ENCODE data around the gene FBXO38.

Gene FBXO38

GRCh38 chr5:148383564-148384379 lies at the start of gene FBXO38:
TSS of gene FBXO38 (plus strand) at chr5:148383958. CDS start at chr5:148394777, 10,819 bp downstream.
- H3K4me3 ChIP-seq (replicated peaks in 1 of 2; ENCODE audit: low read depth in 2 of 2, low read length in 2 of 2): peak within 1 kb of the TSS; percentile 78 to 80
- DNase-seq (ENCODE audit: low read depth in 2 of 2): peak; percentile 97 to 98
- TF ChIP-seq CTCF (IDR thresholded peaks at IDR 0.05; ENCODE audit: low read depth, low read length): no peak

- DNase-seq (ENCODE audit: low read depth in 2 of 2): no peak
- no peak for TF ChIP-seq CTCF (IDR thresholded peaks at IDR 0.05; ENCODE audit: low read depth, low read length)
- no peak within 1 kb of the TSS for H3K4me3 ChIP-seq (replicated peaks in 1 of 2; ENCODE audit: low read depth in 2 of 2, low read length in 2 of 2)
Measured at GRCh38 chr5:148335259-148335658, 48.5 kb upstream of the FBXO38 start, which contains the start of gene SPINK9. TSS of gene SPINK9 (plus strand) at chr5:148335559. CDS start at chr5:148335614, 55 bp downstream.

- no peak overlapping the region for H3K4me3 ChIP-seq (replicated peaks in 1 of 2; ENCODE audit: low read depth in 2 of 2, low read length in 2 of 2)
- TF ChIP-seq CTCF (IDR thresholded peaks at IDR 0.05; ENCODE audit: low read depth, low read length): no peak
- DNase-seq (ENCODE audit: low read depth in 2 of 2): no peak
Measured at GRCh38 chr5:148336704-148337435, 46.9 kb upstream of the FBXO38 start.

- no peak for DNase-seq (ENCODE audit: low read depth in 2 of 2)
- no peak overlapping the region for H3K4me3 ChIP-seq (replicated peaks in 1 of 2; ENCODE audit: low read depth in 2 of 2, low read length in 2 of 2)
- no peak for TF ChIP-seq CTCF (IDR thresholded peaks at IDR 0.05; ENCODE audit: low read depth, low read length)
Measured at GRCh38 chr5:148342371-148343045, 41.2 kb upstream of the FBXO38 start.

- DNase-seq (ENCODE audit: low read depth in 2 of 2): no peak
- TF ChIP-seq CTCF (IDR thresholded peaks at IDR 0.05; ENCODE audit: low read depth, low read length): no peak
- H3K4me3 ChIP-seq (replicated peaks in 1 of 2; ENCODE audit: low read depth in 2 of 2, low read length in 2 of 2): no peak overlapping the region
Measured at GRCh38 chr5:148343046-148343407, 40.7 kb upstream of the FBXO38 start.

- no peak for TF ChIP-seq CTCF (IDR thresholded peaks at IDR 0.05; ENCODE audit: low read depth, low read length)
- no peak for DNase-seq (ENCODE audit: low read depth in 2 of 2)
- H3K4me3 ChIP-seq (replicated peaks in 1 of 2; ENCODE audit: low read depth in 2 of 2, low read length in 2 of 2): no peak overlapping the region
Measured at GRCh38 chr5:148343603-148344487, 39.9 kb upstream of the FBXO38 start.

Measured in cardiac fibroblast (primary cell).